GM18517 (cell line): Measurements from ENCODE around the gene ASB6.

Experiments used
- ATAC-seq: cut with Tn5 transposase; IDR thresholded peaks from one replicate; pipeline ENCODE4 v1.9.1; 2021; ENCODE audit warnings: mild to moderate bottlenecking, moderate library complexity; ENCODE audit not compliant: unreplicated experiment

The ASB6 gene

DNA sequence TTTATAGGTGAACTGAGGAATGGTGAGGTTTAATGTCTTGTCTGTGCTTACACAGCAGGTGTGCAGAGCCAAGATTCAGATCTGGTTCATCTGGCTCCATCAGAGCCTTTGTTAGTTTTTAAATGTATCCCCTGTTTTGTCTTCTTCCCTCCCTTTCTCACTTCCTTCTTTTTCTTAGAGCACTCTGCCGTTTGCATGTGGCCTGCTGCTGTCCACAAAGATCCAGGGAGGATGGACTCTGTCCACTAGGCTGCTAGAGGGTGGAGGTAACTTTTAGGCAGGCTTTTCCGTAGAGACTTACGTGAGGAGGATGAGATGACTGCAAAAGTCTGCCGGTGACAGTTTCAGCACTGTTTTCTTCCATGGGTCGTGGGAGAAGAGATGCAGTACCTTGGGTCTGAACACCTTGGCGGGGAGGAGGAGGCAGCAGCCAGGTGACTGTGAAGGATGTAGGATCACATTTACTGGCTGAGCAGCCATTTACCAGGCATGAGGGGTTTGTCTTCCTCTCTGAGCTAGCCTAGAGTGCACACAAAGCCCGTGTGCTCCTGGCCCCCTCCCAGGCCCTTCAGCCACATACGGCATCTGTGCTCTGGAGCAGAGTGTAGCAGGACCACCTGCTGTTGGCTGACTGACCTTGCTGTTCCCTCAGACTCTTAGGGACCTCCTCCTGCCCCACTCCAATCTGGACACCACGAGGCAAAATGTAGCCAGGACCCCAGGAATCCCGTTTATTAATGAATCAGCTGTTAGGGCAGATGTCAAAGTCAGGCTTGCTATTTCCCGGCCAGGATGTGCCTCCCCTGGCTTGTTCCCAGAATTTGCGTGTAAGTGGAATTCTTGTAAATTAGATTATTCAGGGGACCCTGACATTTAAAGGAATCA lies 14.2 kb downstream of the ASB6 start:
- ATAC-seq: no peak

DNA sequence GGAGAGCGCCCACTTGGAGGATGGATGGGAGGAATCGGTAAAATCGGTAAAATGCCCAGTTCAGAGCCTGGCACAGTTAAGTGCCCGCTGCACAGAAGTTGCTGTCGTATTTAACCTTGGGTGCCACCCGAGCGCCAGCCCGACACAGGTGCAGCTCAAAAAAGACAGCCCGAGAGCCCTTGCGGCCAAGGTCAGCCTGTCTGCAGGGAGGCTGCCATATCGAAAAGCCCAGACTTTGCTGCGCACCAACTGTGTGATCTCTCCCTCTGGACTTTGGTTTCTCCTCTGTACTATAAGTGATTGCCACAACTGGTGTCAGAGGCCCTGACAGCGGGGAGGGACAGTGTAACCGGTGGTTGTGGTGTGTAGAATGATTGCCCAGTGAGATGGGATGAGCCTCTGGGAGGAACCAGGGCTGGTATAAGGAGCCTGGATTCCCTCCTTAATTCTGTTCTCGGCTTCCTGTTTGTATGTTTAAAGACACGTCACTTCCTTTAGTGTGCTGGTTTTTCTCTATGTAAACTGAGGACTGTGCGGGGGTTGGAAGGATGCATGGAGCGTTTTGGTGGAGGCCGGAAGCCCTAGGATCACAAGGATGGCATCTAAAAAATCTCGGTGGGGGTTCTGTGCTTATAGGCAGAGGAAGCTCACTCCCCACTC lies 15.2 kb downstream of the ASB6 start:
- ATAC-seq: peak; percentile 28

DNA sequence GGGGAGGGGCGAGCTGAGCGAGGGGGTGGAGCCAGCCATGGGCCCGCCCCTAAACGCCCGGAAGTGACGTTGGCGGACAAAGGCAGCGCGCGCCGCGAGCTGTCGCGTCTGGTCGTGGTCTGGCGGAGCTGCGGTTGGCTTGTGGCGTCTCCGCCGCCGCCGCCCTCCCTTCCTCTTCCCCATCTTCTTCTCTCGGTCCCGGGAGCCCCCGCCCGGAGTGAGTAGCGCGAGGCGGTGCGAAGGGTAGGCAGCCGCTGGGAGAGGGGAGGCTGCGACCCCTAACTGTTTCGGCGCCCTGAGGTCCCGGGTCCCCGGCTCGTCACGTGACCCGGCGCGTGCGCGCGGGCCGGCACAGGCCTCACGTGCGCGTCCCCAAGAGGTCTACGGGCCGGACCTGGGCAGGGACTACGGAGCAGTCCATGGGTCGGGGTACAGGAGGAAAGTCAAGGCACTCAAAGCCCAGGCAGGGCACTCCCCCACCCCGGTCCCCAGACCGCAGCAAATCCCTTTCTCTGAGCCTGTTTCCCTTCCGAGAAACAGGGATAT lies 15.8 kb downstream of the ASB6 start, which contains the start of gene NTMT1:
NTMT1 (plus strand) TSS at position 85 of the 546 bp plus-strand sequence. CDS start 6,541 bp downstream, outside the sequence.
- peak; percentile 72 for ATAC-seq

DNA sequence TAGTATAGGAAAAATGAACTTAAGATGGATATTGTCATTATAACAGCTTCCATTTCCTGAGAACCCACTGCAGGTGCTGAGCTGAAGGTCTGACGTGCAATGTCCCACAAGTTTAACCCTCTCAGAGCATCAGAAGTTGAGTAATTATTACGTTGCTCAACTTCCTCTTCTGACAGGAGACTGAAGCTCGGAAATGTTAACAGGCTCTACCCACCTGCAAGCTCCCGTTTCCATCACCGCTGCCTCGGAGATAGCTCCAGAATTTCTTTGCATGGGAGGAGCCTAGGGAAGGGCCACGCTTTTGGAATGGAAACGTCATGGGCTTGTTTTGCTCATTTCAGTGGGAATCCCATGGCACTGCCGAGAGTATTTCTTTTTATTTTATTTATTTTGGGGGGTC lies 17.0 kb downstream of the ASB6 start:
- ATAC-seq: no peak

DNA sequence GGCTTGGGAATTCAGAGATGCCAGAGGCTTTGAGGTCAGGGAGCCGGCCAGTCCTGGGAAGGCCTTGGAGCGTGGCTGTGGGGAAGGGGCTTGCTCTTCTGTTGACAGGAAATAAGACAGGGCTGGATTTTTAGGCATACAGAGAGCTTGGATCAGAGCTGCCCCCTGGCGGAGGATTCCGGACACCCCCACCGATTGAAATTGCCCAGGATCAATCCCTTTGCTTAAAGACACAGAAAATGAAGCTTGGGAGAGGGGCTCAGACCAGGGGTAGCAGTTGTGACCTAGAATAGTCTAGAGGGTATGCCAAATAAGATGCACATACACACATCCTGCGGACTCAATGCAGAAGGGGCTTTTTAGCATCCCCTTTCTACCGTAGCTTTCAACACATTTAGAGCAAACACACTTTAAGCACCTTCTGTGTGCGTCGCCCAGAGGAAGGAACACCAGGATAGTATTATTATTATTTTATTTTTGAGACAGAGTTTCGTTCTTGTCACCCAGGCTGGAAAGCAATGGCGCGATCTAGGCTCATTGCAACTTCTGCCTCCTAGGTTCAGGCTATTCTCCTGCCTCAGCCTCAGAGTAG lies 17.7 kb downstream of the ASB6 start:
- ATAC-seq: no peak

DNA sequence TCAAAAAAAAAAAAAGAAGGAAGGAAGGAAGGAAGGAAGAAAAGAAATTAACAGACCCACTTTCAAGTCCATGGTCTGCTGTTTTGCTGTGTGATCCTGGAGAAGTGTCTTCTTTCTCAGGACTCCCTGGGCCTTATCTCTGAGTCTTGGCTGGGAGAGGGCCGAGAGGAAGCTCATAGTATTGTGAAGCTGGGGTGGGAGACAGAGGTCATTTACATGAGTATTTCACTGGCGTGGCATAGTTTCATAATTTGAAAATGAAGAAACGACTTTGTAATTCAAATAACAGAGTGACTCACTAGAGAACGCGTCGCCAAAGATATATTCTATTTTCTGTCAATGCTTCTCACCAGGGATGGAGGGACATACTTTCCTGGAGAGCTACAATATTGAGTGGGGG lies 18.6 kb downstream of the ASB6 start:
- ATAC-seq: no peak

DNA sequence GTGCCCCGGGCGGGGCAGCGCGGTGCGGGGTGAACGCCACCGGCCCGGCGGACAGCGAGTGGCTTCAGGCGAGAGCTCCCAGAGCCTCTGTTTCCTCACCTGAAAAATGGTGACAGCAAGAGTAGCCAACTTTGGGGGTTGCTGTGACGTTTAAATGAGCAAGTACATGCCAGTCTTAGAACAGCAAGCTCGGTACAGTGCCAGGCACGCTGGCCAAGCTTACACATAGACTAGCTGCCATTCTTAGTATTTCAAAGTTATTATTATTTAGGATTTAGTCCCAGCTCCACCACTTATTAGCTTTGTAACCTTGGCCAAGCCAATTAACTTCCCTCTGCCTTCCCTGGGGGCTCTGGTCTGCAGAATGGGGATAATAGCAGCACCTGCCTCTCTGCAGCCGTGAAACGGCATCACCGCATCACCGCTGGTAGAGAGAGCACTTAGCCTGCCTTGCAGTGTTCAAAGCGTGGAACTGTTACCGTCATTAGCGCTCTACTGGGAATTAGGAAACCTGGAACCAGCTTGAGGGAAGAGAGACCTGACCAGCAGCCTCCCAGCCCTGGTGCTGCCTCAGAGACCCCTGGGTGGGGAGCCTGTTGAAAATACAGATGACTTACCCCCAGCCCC lies 21.2 kb downstream of the ASB6 start, which contains the start of gene C9orf50:
C9orf50 (minus strand) TSS at position 433 of the 627 bp plus-strand sequence. CDS start 527 bp downstream, outside the sequence.
- no peak for ATAC-seq

DNA sequence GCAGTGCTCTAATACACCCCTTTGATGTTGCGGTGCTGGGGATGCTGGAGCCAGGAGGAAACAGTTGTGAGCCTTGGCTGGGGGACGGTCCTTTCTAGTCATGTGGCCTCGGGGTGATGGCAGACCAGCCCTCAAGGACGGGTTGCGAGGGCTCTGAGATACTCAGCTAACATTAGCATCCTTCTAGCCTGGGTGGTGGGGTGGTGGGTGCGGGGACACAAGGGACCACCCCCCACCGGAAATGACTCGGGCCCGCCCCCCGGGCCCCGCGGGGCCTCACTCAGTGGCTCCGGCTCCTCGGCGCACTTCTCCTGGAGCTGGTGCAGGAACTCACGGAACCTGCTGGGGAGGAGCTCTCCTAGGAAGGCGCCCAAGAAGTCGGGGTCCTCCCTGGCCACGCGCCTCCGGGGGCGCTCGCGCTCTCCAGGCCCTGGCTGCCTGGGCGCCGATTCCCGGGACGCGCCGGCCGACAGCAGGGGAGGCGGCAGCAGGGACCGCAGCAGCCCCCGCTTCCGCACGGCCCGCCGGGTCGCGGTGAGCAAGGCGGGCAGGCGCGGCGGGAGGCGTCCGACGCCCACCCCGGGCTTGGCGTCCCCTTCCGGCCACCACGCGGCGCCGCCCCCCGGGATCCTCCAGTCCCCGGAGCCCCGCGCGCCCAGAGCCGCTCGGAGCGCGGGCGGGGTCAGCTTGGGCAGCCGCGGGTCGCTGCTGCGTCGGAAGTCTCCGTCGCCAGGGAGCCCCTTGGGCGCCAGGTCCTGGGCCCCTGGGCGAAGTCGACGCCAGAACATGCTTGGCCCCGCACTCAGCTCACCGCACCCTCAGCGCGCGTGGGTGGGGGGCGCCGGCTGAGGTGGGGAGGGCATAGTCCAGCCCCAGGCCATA lies 21.9 kb downstream of the ASB6 start:
- no peak for ATAC-seq

DNA sequence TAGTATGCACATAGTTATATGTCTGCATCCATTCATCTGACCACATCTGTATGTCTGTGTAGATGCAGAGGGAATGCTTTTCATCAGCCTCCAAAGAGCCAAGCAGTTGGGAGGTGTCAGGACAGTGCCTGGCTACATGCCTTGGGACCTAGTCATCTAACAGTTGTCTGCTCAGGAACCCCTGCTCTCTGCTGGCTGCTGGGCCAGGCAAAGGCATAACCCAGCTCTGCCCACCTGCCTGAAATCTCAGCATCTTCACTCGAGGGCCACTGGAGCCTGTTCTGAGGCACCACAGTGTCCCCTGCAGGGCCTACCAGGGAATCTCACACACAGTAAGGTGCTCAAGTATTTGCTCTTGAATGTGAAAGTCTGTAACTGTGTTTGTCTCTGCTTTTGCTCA lies 24.8 kb downstream of the ASB6 start:
- no peak for ATAC-seq

DNA sequence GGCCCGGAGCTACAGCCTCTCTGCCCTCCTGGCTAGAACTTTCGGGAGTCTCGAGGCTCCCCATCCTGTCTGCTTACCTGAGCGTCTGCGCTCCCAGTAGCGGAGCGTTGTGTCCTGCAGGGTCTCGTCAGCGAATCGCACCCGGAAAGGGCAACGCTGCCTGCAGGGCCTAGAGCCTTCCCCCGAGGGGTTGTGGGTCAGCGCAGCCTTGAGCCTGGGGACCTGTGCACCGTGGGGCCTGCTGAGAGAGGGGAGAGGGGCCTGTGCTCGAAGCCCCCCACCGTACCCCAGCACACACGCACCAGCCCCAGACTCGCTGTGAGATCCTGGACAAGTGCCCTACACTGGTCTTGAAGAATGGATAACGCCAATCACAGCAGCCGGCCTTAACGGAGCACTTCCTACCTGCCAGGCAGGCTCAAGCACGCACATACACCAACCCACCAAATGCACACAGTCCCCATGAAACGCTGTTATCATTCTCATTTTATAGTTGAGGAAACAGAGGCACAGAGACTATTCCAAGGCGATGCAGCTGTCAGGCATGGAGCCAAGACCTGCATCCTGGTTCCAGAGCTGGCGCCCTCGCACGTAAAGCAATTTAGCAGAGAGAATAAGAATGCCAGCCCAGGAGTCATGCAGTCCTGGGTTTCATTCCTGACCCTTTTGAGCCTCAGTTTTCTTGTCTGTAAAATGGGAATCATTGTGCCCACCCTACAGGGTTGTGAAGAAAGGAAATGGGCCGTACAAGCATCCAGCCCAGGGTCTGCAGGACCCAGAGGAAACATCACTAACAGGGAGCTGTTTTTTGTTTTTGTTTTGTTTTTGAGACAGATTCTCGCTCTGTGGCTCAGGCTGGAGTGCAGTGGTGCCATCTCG lies 26.3 kb downstream of the ASB6 start:
- no peak for ATAC-seq

DNA sequence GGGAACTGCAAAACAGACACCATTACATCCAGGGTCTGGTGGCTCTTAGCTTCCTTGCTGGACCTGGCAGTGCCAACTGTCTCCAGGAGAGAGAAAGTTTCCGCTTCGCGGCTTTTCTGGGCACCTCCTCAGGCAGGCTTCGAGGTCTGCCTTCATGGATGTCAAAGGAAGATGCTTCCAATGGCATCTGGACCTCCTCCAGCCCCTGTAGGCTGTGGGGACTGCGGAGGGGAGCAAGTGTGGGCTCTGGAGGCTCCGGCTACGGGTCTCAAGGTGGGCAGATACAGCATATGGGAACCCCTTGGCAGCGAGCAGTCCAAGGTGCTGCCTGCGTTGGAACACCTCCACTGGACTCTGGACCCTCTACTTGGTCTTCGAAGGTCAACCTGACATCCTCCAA lies 27.0 kb downstream of the ASB6 start:
- ATAC-seq: no peak

DNA sequence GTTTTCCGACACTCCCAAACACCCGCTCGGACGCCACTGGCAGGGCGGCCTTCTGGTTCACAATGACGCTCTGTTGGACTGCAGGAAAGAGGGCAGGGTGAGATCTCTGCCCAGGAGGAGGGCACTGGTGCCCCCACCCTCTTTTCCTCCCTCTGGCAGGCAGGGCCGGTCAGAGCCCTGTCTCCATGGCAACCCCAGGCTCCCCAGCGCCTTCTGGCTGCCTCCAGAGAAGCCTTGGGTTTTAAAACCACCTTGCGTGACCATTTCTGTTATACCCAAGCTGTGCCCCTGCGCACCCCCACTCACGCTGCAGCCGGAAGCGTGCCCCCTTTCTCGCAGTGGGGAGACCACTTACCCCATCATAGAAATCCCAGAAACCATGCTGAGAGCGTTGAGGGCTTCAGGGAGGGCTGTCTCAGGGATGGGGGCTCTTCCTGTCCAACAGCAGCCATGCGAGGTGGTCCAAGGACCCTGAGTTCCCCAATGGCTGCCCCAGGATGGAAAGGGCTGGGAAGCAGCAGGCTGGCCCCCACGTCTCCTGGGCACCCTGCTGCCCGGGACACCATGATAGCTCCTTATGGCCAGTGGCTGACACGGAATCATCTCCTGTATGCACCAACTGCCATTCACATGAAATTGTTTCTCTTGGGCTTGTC lies 28.3 kb downstream of the ASB6 start:
- ATAC-seq: no peak

DNA sequence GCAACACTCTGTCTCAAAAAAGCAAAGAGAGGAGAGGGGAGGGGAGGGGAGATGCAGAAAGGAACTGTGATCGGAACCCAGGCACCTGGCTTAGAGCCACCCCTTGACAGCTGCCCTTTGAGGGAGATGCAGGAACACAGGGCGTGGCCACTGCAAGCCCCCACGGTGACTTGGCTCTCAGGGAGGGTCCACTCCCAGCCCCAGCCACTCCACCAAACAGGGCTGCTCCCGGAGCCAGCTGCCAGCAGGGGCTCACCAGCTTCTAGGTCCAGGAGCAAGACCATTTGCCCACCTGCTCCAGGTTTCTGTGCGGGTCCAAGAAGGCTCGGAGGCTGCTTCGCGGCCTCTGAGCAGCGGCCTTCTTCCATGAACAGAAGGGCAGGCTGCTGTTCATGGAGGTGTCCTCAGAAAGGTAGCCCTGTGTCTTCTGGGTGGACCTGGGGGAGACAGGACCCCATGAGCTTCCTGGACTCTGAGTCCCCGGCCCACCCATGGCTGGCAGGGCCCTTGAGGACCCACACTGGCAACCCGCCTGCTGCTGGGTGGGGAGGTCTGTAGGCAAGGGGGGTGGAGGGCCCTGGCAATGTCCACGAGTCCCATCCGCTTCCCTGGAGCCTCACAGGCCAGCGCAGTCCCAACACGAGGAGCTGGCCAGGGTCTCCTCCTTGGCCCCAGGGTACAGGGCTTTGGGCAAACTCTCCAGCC lies 29.0 kb downstream of the ASB6 start:
- ATAC-seq: no peak

DNA sequence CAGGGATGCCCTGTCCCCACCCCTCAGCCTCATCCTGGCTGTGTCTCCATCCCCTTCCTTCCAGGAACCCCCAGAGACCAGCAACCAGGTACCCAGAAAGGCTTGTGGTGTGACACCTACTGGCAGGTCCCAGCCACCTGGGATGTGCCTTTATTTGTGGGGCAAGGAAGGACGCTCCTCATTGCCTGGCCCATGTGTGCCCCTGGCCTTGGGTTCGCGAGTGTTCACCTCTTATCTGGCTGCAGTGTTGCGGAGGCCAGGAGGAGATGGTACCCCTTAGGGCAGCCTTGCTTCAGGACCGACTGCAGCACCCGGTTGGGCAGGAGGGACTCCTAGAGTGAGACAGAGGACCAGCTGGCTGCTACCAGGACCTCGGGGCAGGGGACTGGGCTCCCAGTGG lies 29.8 kb downstream of the ASB6 start:
- no peak for ATAC-seq

DNA sequence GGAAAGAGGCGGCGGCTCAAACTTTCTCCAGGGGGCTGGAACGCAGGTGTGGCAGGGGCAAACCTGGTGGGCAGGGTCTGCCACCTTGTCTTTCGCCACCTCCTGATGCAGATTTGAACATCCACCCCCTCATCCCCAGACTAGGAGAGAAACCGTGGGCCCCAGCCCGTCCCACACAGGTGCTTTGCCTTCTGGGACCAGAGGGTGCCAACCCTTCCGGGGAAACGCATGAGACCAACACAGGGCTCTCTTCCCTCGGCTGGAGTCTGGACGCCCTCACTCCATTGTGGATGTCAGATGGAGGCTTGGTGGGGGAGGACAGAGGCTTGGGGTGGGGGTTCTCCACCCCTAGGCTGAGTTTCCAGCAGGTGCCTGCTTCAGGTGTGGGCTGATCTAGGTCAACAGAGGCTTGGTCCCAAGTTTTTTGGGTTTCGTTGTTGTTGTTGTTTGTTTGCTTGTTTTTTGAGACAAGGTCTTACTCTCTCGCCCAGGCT lies 30.6 kb downstream of the ASB6 start:
- no peak for ATAC-seq

DNA sequence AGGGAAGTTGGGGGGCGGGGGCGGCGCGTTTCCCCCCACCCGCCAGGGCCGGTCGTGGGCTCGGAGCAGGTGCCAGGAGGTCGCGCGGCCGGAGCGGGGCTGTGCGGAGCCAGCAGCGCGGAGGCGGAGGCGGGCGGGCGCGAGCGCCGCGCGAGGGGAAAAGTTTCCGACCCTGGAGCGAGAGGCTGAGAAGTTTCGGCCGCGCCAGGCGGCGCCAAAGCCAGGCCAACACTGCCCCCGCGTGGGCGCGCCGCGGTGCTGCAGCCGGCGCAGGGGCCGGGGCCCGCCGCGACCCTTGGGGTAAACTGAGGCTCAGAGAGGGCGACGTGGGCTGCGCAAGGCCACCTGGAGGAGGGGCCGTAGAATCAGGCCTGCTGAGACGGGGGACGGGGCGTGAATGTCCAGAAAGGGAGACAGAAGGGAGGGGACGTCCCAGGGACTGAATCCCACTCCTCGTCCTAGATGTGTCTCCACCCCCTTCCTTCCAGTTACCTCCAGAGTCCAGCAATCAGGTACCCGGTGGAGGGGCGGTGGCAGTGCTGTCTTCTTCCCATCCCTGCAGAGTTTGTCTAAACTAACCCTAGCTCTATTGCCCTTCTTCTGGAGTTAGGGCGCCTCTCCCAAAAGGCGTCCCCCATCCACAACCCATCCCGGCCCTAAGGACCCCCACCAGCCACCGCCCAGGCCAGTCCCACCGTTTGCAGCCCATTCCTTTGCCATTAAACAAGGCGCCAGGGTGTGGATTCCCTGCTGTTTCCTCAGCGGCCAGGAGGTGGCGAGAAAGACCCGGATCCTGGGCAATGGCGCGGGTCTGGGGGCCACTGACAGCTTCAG lies 31.3 kb downstream of the ASB6 start:
- ATAC-seq: peak; percentile 54

DNA sequence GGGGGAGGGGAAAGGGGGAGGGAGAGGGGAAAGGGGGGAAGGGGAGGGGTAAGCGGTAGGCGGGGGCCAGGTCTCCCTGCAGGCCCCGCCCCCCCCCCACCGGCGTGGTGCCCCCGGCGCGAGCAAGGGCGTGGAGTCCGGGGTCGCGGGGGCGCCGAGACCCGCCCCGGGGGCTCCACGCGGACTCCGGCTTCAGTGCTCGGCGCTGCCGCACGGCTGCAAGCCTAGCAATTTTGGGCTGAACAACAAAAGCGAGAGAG lies 31.8 kb downstream of the ASB6 start:
- ATAC-seq: no peak
